HG02759 (cell line): ENCODE data around the gene COQ8A.
"Not testable (repeated sequence)": the region's sequence is repeated elsewhere in the genome, so short reads cannot be mapped to it uniquely, and the experiment has no call there.

Experiments
- ATAC-seq: cut with Tn5 transposase; IDR thresholded peaks from one replicate; pipeline ENCODE4 v1.9.1; 2021; ENCODE audit warnings: mild to moderate bottlenecking, moderate library complexity; ENCODE audit not compliant: unreplicated experiment

COQ8A gene

GRCh38 chr1:226999579-226999978 lies 59.5 kb downstream of the COQ8A start:
- not testable (repeated sequence) for ATAC-seq

- ATAC-seq: no peak
These were observed 62.5 kb downstream of the COQ8A start for GRCh38 chr1:227002531-227003049.

GRCh38 chr1:227003165-227003564 lies 63.1 kb downstream of the COQ8A start:
- no peak for ATAC-seq

- ATAC-seq: no peak
These were observed 64.7 kb downstream of the COQ8A start for GRCh38 chr1:227004796-227005195.

DNA sequence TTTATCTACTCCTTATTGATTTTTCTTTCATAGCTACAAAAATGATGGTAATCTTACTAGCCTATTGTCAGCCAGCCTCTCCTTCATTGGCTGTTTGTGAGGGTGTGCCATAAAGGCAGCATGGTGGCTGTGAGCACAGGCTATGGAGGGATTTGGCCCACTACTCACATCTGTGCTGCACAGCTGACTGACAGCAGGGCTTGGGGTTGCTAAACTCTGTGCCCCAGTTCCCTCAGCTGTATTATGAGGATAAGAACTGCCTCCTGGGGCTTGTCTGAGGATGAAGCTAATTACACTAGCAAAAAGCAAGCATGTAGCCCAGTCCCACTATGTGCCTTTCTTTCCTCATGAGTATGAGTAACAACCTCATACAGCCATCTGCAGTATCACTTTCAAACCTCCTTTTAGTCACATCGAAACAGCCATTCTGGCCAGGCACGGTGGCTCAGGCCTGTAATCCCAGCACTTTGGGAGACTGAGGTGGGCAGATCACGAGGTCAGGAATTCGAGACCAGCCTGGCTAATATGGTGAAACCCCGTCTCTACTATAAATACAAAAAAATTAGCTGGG lies 66.2 kb downstream of the COQ8A start:
- ATAC-seq: no peak

GRCh38 chr1:227009937-227010336 lies 69.8 kb downstream of the COQ8A start:
- ATAC-seq: no peak

- ATAC-seq: no peak
These were observed 70.6 kb downstream of the COQ8A start for GRCh38 chr1:227010645-227011044.

GRCh38 chr1:227016990-227017389 lies 76.9 kb downstream of the COQ8A start:
- no peak for ATAC-seq

DNA sequence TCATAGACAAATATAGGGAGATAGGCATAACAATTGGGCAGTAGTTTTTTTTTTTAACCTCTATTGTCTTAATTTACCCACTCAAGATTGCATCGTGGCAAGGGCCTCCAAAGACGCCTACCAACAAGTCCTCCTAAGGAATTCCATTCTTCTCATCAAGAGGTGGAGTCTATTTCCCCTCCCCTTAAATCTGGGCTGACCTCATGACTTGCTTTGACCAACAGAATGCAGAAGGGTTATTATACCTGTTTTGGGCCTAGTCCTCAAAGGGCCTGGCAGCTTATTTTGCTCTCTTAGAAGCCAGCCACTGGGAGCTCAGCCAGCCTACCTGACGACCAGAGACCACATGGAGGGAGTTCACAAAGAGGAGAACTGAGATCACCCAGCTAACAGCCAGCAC lies 92.3 kb downstream of the COQ8A start:
- no peak for ATAC-seq

DNA sequence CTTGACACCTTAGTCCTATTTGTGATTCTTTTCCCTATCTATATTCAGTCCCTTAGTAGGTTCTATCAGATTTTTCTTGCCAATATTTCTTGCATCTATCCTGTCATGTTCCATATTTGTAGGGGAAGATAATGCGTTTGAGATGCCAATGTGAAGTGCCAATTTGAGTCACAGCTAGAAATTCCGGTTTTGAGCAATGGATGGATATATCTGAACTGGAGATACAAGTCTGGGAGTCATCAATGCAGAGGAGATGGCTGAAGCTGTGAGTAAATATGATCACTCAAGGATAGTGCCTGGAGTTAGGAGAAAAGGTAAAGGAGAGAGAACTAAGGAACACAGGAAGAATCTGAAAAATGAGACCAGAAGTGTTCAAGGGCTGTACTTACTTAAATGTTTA lies 93.8 kb downstream of the COQ8A start:
- no peak for ATAC-seq

DNA sequence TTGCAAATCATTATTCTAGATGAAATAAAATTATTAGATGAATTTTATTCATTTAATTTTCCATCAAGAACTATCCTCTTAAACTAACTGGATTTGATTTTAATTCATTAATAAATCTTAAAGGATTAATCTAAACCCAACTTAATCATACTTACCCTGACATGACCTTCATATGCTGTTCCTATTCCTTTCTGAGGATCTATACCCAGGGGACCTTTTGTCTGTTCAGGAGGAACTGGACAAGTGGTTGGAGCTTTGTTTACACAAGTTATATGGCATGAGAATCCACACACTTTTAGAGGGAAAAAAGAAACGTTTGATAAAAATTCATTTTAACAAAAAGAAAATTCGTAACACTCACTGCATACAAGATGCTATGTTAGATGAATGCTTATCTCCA lies 95.2 kb downstream of the COQ8A start:
- ATAC-seq: no peak

- ATAC-seq: no peak
These were observed 97.0 kb downstream of the COQ8A start for GRCh38 chr1:227037121-227037520.
